HepG2 (cell line): ENCODE results near the gene INTS3.

Experiments used
- ASH2L ChIP-seq: fragments of 300-600, 200-600 bp; sonication (generic); IDR thresholded peaks from 2 replicates; pipeline ENCODE4 v1.7.0; 2017; ENCODE audit warnings: low read depth, mild to moderate bottlenecking, moderate library complexity, mixed read lengths, low read length; ENCODE audit not compliant: insufficient read length
- ATF7 ChIP-seq, 2 experiments: fragments of 450-650 bp in 1 of 2; sonication (generic) in 1 of 2; formaldehyde crosslinking in 1 of 2; IDR thresholded peaks; 2 replicates each; pipeline versions ENCODE4 v1.4.0 to v1.6.1; 2016 to 2020; ENCODE audit warnings: antibody characterized with exemption in 1 of 2, mild to moderate bottlenecking in 1 of 2, missing genetic modification reagents in 1 of 2
- CTCF ChIP-seq: sonication (generic); formaldehyde crosslinking; IDR thresholded peaks from 2 replicates; pipeline ENCODE4 v1.5.0; 2020; ENCODE audit warnings: mild to moderate bottlenecking, missing genetic modification reagents, moderate library complexity
- JUND ChIP-seq: sonication (generic); formaldehyde crosslinking; IDR thresholded peaks from 2 replicates; pipeline ENCODE4 v1.8.0; 2022; ENCODE audit warnings: mild to moderate bottlenecking, missing genetic modification reagents
- MAX ChIP-seq: IDR thresholded peaks from 2 replicates; pipeline ENCODE4 v1.6.1; 2012; ENCODE audit warnings: inconsistent platforms
- NFRKB ChIP-seq: fragments of 450-650 bp; IDR thresholded peaks from 2 replicates; pipeline ENCODE4 v1.6.1; 2017
- PBX2 ChIP-seq: IDR thresholded peaks from 2 replicates; pipeline ENCODE4 v1.6.1; 2016; ENCODE audit warnings: control low read depth
- TARDBP ChIP-seq: sonication (generic); formaldehyde crosslinking; IDR thresholded peaks from 2 replicates; pipeline ENCODE4 v1.8.0; 2022; ENCODE audit warnings: mild to moderate bottlenecking, missing genetic modification reagents
- ZNF407 ChIP-seq: sonication (generic); formaldehyde crosslinking; IDR thresholded peaks from one replicate; pipeline ENCODE4 v1.5.1; 2020; ENCODE audit warnings: mild to moderate bottlenecking, missing genetic modification reagents; ENCODE audit errors: not compliant biosample characterization
- ZNF776 ChIP-seq: sonication (generic); formaldehyde crosslinking; IDR thresholded peaks from 2 replicates; pipeline ENCODE4 v1.4.0; 2020; ENCODE audit warnings: mild to moderate bottlenecking, missing genetic modification reagents

DNA sequence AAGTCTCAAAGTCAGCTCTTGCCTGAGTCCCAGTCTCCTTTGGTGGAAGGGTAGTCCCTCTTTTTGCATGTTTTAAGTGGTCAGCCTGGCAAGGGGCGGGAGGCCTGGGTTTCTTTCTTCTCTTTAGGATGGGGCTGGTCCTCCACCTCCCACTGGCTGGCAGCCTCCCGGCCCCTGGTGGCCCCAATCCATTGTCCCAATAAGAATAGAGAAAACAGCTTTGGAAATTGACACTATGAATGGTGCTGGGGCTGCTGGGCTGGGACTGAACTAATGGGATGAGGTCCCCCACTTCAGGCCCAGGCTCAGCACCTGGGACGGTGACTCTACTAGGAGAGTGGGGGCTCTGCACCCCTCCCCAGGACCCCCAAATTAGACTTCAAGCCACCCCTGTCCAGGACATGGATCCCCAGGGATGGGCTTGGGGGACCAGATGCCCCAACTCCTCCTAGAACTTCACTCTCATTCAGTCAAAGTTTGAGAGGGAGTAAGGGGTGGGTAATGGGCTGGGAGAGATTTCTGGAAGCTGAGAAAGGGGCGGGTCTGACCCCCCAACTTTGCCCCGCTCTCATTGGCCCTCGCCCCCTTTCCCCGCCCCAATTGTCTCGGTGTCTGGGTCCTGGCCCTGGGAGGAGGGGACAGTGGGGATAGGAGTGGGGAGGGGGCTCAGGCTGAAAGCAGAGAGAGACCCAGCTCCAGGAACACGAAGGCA lies 65.6 kb downstream of the INTS3 start:
- TF ChIP-seq PBX2 (CRISPR knock-in tag) (no peak), JUND (no peak), ASH2L (no peak), ZNF407 (CRISPR knock-in tag) (no peak), NFRKB (no peak), TARDBP (CRISPR knock-in tag) (no peak), ATF7 (IDR thresholded peaks at IDR 0.05) (no peak), ATF7 (CRISPR knock-in tag; IDR thresholded peaks at IDR 0.05) (no peak), ZNF776 (CRISPR knock-in tag) (no peak), MAX (no peak), CTCF (no peak)
